Measurements from ENCODE around the gene MACROD1. TPM values are rescaled to one million over a fixed set of nuclear protein-coding genes. Genes with fewer than 3 reads are reported as not detected.

Gene MACROD1
- polyA plus RNA-seq, 2 donors: 25.6 to 75.6 TPM

GRCh38 chr11:64132982-64133705 lies 32.8 kb downstream of the MACROD1 start:
- Histone ChIP-seq H3K9me3 (ENCODE audit: control insufficient read depth in 2 of 2, insufficient read depth in 1 of 2, low read depth in 1 of 2, low read length in 1 of 2) (no peaks in the 10 kb centered on the region), H3K4me3 (ENCODE audit: low read depth in 1 of 2, low read length in 2 of 2) (no peak overlapping the region), H3K27me3 (ENCODE audit: control insufficient read depth in 1 of 2, insufficient read depth in 2 of 2, low read length in 2 of 2) (no peaks in the 10 kb centered on the region), H3K27ac (ENCODE audit: low read depth in 2 of 2, low read length in 1 of 2) (no peak overlapping the region), H3K36me3 (ENCODE audit: control insufficient read depth in 2 of 2, insufficient read depth in 2 of 2, low read length in 1 of 2) (no peaks in the 10 kb centered on the region), H3K4me1 (ENCODE audit: control insufficient read depth in 2 of 2, insufficient read depth in 2 of 2, low read length in 1 of 2) (no peaks in the 10 kb centered on the region)
- 93 to 94% methylated on average over 17 of the region's 17 CpGs for WGBS, 2 donors

DNA sequence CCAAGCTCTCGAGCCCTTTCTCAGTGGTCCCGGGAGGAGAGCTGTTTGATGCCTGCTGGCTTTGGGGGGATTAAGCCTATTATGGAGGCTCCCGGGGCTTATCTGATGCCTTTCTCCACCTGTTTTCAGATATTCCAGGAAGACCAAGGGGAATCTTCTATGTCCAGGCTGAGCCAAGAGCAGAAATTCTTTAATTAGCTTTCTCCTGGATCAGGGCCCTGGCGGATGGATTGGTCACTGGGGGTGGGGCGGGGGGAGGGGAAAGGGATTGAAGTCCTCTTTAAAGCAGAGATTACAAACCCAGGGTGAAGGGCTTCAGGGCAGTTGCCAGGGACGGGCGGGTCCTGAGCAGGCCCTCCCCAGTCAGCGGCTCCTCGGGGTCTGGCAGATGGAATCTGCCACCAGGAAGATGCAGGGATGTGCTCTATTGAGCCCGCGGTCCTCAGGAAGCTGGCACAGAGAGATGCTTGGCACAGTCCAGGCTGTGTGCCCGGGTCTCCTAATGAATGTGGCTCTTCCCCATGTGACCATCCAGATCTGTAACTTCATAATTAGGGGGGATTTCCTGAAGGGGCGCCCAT lies 33.6 kb downstream of the MACROD1 start:
- no peak overlapping the region for H3K27ac ChIP-seq (ENCODE audit: low read depth in 2 of 2, low read length in 1 of 2)
- WGBS, 2 donors: 66 to 75% methylated on average over 13 of the region's 13 CpGs
- H3K36me3 ChIP-seq (ENCODE audit: control insufficient read depth in 2 of 2, insufficient read depth in 2 of 2, low read length in 1 of 2): no peaks in the 10 kb centered on the region
- H3K4me1 ChIP-seq (ENCODE audit: control insufficient read depth in 2 of 2, insufficient read depth in 2 of 2, low read length in 1 of 2): no peaks in the 10 kb centered on the region
- no peaks in the 10 kb centered on the region for H3K27me3 ChIP-seq (ENCODE audit: control insufficient read depth in 1 of 2, insufficient read depth in 2 of 2, low read length in 2 of 2)
- H3K9me3 ChIP-seq (ENCODE audit: control insufficient read depth in 2 of 2, insufficient read depth in 1 of 2, low read depth in 1 of 2, low read length in 1 of 2): no peaks in the 10 kb centered on the region
- H3K4me3 ChIP-seq (ENCODE audit: low read depth in 1 of 2, low read length in 2 of 2): no peak overlapping the region

GRCh38 chr11:64131683-64132190 lies 34.2 kb downstream of the MACROD1 start:
- Histone ChIP-seq H3K27ac (ENCODE audit: low read depth in 2 of 2, low read length in 1 of 2) (no peak overlapping the region), H3K4me3 (ENCODE audit: low read depth in 1 of 2, low read length in 2 of 2) (no peak overlapping the region), H3K9me3 (ENCODE audit: control insufficient read depth in 2 of 2, insufficient read depth in 1 of 2, low read depth in 1 of 2, low read length in 1 of 2) (no peaks in the 10 kb centered on the region), H3K36me3 (ENCODE audit: control insufficient read depth in 2 of 2, insufficient read depth in 2 of 2, low read length in 1 of 2) (no peaks in the 10 kb centered on the region), H3K4me1 (ENCODE audit: control insufficient read depth in 2 of 2, insufficient read depth in 2 of 2, low read length in 1 of 2) (no peaks in the 10 kb centered on the region), H3K27me3 (ENCODE audit: control insufficient read depth in 1 of 2, insufficient read depth in 2 of 2, low read length in 2 of 2) (no peaks in the 10 kb centered on the region)
- WGBS, 2 donors: 53 to 66% methylated on average over 9 of the region's 9 CpGs

GRCh38 chr11:64130618-64131017 lies 35.3 kb downstream of the MACROD1 start:
- no peaks in the 10 kb centered on the region for H3K4me1 ChIP-seq (ENCODE audit: control insufficient read depth in 2 of 2, insufficient read depth in 2 of 2, low read length in 1 of 2)
- no peaks in the 10 kb centered on the region for H3K9me3 ChIP-seq (ENCODE audit: control insufficient read depth in 2 of 2, insufficient read depth in 1 of 2, low read depth in 1 of 2, low read length in 1 of 2)
- H3K4me3 ChIP-seq (ENCODE audit: low read depth in 1 of 2, low read length in 2 of 2): no peak overlapping the region
- H3K27ac ChIP-seq (ENCODE audit: low read depth in 2 of 2, low read length in 1 of 2): no peak overlapping the region
- no peaks in the 10 kb centered on the region for H3K36me3 ChIP-seq (ENCODE audit: control insufficient read depth in 2 of 2, insufficient read depth in 2 of 2, low read length in 1 of 2)
- no peaks in the 10 kb centered on the region for H3K27me3 ChIP-seq (ENCODE audit: control insufficient read depth in 1 of 2, insufficient read depth in 2 of 2, low read length in 2 of 2)
- WGBS, 2 donors: 62 to 76% methylated on average over 13 of the region's 13 CpGs

DNA sequence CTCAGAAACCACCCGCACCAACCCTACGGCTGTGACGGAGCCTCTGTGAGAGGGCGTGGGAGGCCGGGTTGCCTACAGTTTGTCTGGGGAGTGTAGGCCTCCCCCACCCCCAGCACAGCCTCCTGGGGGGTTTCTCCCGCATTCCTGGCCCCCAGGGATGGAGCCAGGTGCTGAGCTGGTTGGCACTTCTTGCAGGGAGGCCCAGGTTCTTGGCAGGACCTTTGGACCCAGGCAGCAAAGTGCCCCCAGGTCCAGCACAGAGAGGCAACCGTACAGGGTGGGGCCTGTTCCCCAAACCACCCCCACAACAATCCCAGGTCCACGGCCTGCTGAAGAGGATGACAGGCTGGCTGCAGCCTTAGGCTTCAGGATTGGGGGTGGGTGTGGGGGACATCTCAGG lies 36.5 kb downstream of the MACROD1 start:
- no peak overlapping the region for H3K4me3 ChIP-seq (ENCODE audit: low read depth in 1 of 2, low read length in 2 of 2)
- H3K36me3 ChIP-seq (ENCODE audit: control insufficient read depth in 2 of 2, insufficient read depth in 2 of 2, low read length in 1 of 2): peaks cover 0 to 2% of the 10 kb centered on the region in 2 donors
- 77 to 80% methylated on average over 8 of the region's 8 CpGs for WGBS, 2 donors
- H3K27ac ChIP-seq (ENCODE audit: low read depth in 2 of 2, low read length in 1 of 2): no peak overlapping the region
- no peaks in the 10 kb centered on the region for H3K9me3 ChIP-seq (ENCODE audit: control insufficient read depth in 2 of 2, insufficient read depth in 1 of 2, low read depth in 1 of 2, low read length in 1 of 2)
- no peaks in the 10 kb centered on the region for H3K4me1 ChIP-seq (ENCODE audit: control insufficient read depth in 2 of 2, insufficient read depth in 2 of 2, low read length in 1 of 2)
- no peaks in the 10 kb centered on the region for H3K27me3 ChIP-seq (ENCODE audit: control insufficient read depth in 1 of 2, insufficient read depth in 2 of 2, low read length in 2 of 2)

GRCh38 chr11:64128255-64129006 lies 37.5 kb downstream of the MACROD1 start:
- H3K9me3 ChIP-seq (ENCODE audit: control insufficient read depth in 2 of 2, insufficient read depth in 1 of 2, low read depth in 1 of 2, low read length in 1 of 2): no peaks in the 10 kb centered on the region
- no peak overlapping the region for H3K27ac ChIP-seq (ENCODE audit: low read depth in 2 of 2, low read length in 1 of 2)
- H3K4me1 ChIP-seq (ENCODE audit: control insufficient read depth in 2 of 2, insufficient read depth in 2 of 2, low read length in 1 of 2): no peaks in the 10 kb centered on the region
- WGBS, 2 donors: 75 to 83% methylated on average over 15 of the region's 15 CpGs
- no peaks in the 10 kb centered on the region for H3K27me3 ChIP-seq (ENCODE audit: control insufficient read depth in 1 of 2, insufficient read depth in 2 of 2, low read length in 2 of 2)
- H3K36me3 ChIP-seq (ENCODE audit: control insufficient read depth in 2 of 2, insufficient read depth in 2 of 2, low read length in 1 of 2): peaks cover 0 to 2% of the 10 kb centered on the region in 2 donors
- H3K4me3 ChIP-seq (ENCODE audit: low read depth in 1 of 2, low read length in 2 of 2): no peak overlapping the region

GRCh38 chr11:64127267-64128072 lies 38.4 kb downstream of the MACROD1 start:
- Histone ChIP-seq H3K36me3 (ENCODE audit: control insufficient read depth in 2 of 2, insufficient read depth in 2 of 2, low read length in 1 of 2) (peaks cover 0 to 2% of the 10 kb centered on the region in 2 donors), H3K27me3 (ENCODE audit: control insufficient read depth in 1 of 2, insufficient read depth in 2 of 2, low read length in 2 of 2) (no peaks in the 10 kb centered on the region), H3K9me3 (ENCODE audit: control insufficient read depth in 2 of 2, insufficient read depth in 1 of 2, low read depth in 1 of 2, low read length in 1 of 2) (no peaks in the 10 kb centered on the region), H3K27ac (ENCODE audit: low read depth in 2 of 2, low read length in 1 of 2) (no peak overlapping the region), H3K4me1 (ENCODE audit: control insufficient read depth in 2 of 2, insufficient read depth in 2 of 2, low read length in 1 of 2) (peaks cover 2 to 3% of the 10 kb centered on the region in 2 donors), H3K4me3 (ENCODE audit: low read depth in 1 of 2, low read length in 2 of 2) (no peak overlapping the region)
- 87 to 89% methylated on average over 24 of the region's 24 CpGs for WGBS, 2 donors

- no peak overlapping the region for H3K27ac ChIP-seq (ENCODE audit: low read depth in 2 of 2, low read length in 1 of 2)
- no peaks in the 10 kb centered on the region for H3K27me3 ChIP-seq (ENCODE audit: control insufficient read depth in 1 of 2, insufficient read depth in 2 of 2, low read length in 2 of 2)
- H3K9me3 ChIP-seq (ENCODE audit: control insufficient read depth in 2 of 2, insufficient read depth in 1 of 2, low read depth in 1 of 2, low read length in 1 of 2): no peaks in the 10 kb centered on the region
- H3K4me1 ChIP-seq (ENCODE audit: control insufficient read depth in 2 of 2, insufficient read depth in 2 of 2, low read length in 1 of 2): peaks cover 2 to 3% of the 10 kb centered on the region in 2 donors
- H3K36me3 ChIP-seq (ENCODE audit: control insufficient read depth in 2 of 2, insufficient read depth in 2 of 2, low read length in 1 of 2): peaks cover 0 to 2% of the 10 kb centered on the region in 2 donors
- WGBS, 2 donors: 85 to 90% methylated on average over 17 of the region's 17 CpGs
- no peak overlapping the region for H3K4me3 ChIP-seq (ENCODE audit: low read depth in 1 of 2, low read length in 2 of 2)
Measured at GRCh38 chr11:64126796-64127195, 39.1 kb downstream of the MACROD1 start.

- WGBS, 2 donors: 79 to 87% methylated on average over 12 of the region's 12 CpGs
- H3K9me3 ChIP-seq (ENCODE audit: control insufficient read depth in 2 of 2, insufficient read depth in 1 of 2, low read depth in 1 of 2, low read length in 1 of 2): no peaks in the 10 kb centered on the region
- peaks cover 2 to 6% of the 10 kb centered on the region in 2 donors for H3K4me1 ChIP-seq (ENCODE audit: control insufficient read depth in 2 of 2, insufficient read depth in 2 of 2, low read length in 1 of 2)
- H3K4me3 ChIP-seq (ENCODE audit: low read depth in 1 of 2, low read length in 2 of 2): no peak overlapping the region
- H3K36me3 ChIP-seq (ENCODE audit: control insufficient read depth in 2 of 2, insufficient read depth in 2 of 2, low read length in 1 of 2): peaks cover 0 to 2% of the 10 kb centered on the region in 2 donors
- H3K27ac ChIP-seq (ENCODE audit: low read depth in 2 of 2, low read length in 1 of 2): no peak overlapping the region
- H3K27me3 ChIP-seq (ENCODE audit: control insufficient read depth in 1 of 2, insufficient read depth in 2 of 2, low read length in 2 of 2): no peaks in the 10 kb centered on the region
Measured at GRCh38 chr11:64126371-64126770, 39.5 kb downstream of the MACROD1 start.
